Neural progenitor cell (in vitro differentiated cells): ENCODE data around the gene HOGA1.

ENCODE experiments used
- CTCF ChIP-seq: fragments of 200-600 bp; sonication (generic); IDR thresholded peaks from 2 replicates; pipeline ENCODE4 v1.5.1; 2017; ENCODE audit warnings: antibody characterized with exemption, mild to moderate bottlenecking
- EZH2 ChIP-seq: fragments of 200-600 bp; sonication (generic); IDR thresholded peaks from 2 replicates; pipeline ENCODE4 v1.6.1; 2017; ENCODE audit warnings: antibody characterized with exemption, mild to moderate bottlenecking, moderate library complexity
- EZH2phosphoT487 ChIP-seq: fragments of 200-600 bp; sonication (generic); IDR thresholded peaks from 2 replicates; pipeline ENCODE4 v1.6.1; 2017; ENCODE audit warnings: antibody characterized with exemption

- TF ChIP-seq CTCF (no peak), EZH2 (no peak), EZH2phosphoT487 (no peak)
Observed at GRCh38 chr10:97611473-97611872, 27.3 kb downstream of the HOGA1 start.
